Osteocyte (in vitro differentiated cells): ENCODE measurements around the gene TRUB1. TPM values are rescaled to one million over a fixed set of nuclear protein-coding genes. Genes with fewer than 3 reads are reported as not detected.

Experiments used
- DNase-seq: peaks from one replicate; pipeline ENCODE4 v3.0.0; 2021; ENCODE audit warnings: mixed read lengths; ENCODE audit not compliant: unreplicated experiment; ENCODE audit errors: extremely low spot score
- H3K27ac Mint-ChIP-seq: one replicate; pipeline ENCODE4 v1.8.0; 2021; ENCODE audit warnings: mild to moderate bottlenecking, mixed read lengths; ENCODE audit not compliant: unreplicated experiment
- H3K27me3 Mint-ChIP-seq: one replicate; pipeline ENCODE4 v1.8.0; 2021; ENCODE audit warnings: mixed read lengths; ENCODE audit not compliant: unreplicated experiment
- H3K36me3 Mint-ChIP-seq: one replicate; pipeline ENCODE4 v1.8.0; 2021; ENCODE audit warnings: mixed read lengths; ENCODE audit not compliant: unreplicated experiment
- H3K4me1 Mint-ChIP-seq: one replicate; pipeline ENCODE4 v1.8.0; 2021; ENCODE audit warnings: mixed read lengths; ENCODE audit not compliant: unreplicated experiment
- H3K4me3 Mint-ChIP-seq: one replicate; pipeline ENCODE4 v1.8.0; 2021; ENCODE audit warnings: mild to moderate bottlenecking, moderate library complexity, mixed read lengths; ENCODE audit not compliant: unreplicated experiment
- H3K9me3 Mint-ChIP-seq: one replicate; pipeline ENCODE4 v1.8.0; 2021; ENCODE audit warnings: mixed read lengths; ENCODE audit not compliant: unreplicated experiment
- CTCF ChIP-seq: fragments of 200-600 bp; sonication (generic); IDR thresholded peaks from 2 replicates; pipeline ENCODE4 v1.5.0; 2021; ENCODE audit warnings: antibody characterized with exemption, mild to moderate bottlenecking, moderate library complexity
- total RNA-seq: library from RNA; stranded (reverse); gene quantifications from 2 replicates; pipeline ENCODE4 v1.2.1, GENCODE V29; 2021

The TRUB1 gene
- total RNA-seq, 1 donor from 2014 or later, result 15.9 TPM

GRCh38 chr10:114957122-114957521 lies 19.1 kb downstream of the TRUB1 start:
- H3K4me3 Mint-ChIP-seq, result no peak overlapping the region
- no peak for DNase-seq
- peak overlapping the region; percentile 84 for H3K27ac Mint-ChIP-seq
- peaks cover 35% of the 10 kb centered on the region for H3K36me3 Mint-ChIP-seq
- no peak for TF ChIP-seq CTCF
- H3K27me3 Mint-ChIP-seq, result no peaks in the 10 kb centered on the region
- peaks cover 15% of the 10 kb centered on the region for H3K4me1 Mint-ChIP-seq
- no peaks in the 10 kb centered on the region for H3K9me3 Mint-ChIP-seq

- no peak overlapping the region for H3K4me3 Mint-ChIP-seq
- no peaks in the 10 kb centered on the region for H3K27me3 Mint-ChIP-seq
- H3K36me3 Mint-ChIP-seq, result peaks cover 36% of the 10 kb centered on the region
- DNase-seq, result no peak
- H3K4me1 Mint-ChIP-seq, result peaks cover 15% of the 10 kb centered on the region
- peaks cover 2% of the 10 kb centered on the region for H3K9me3 Mint-ChIP-seq
- TF ChIP-seq CTCF, result no peak
- H3K27ac Mint-ChIP-seq, result no peak overlapping the region
Measured at GRCh38 chr10:114957673-114958072, 19.7 kb downstream of the TRUB1 start.

GRCh38 chr10:114962441-114962840 lies 24.4 kb downstream of the TRUB1 start:
- Mint-ChIP-seq H3K4me3 (no peak overlapping the region), H3K36me3 (peaks cover 52% of the 10 kb centered on the region), H3K27me3 (no peaks in the 10 kb centered on the region), H3K9me3 (peaks cover 10% of the 10 kb centered on the region), H3K4me1 (peaks cover 8% of the 10 kb centered on the region), H3K27ac (no peak overlapping the region)
- TF ChIP-seq CTCF, result no peak
- DNase-seq, result no peak

- no peak for DNase-seq
- H3K4me3 Mint-ChIP-seq, result no peak overlapping the region
- no peak overlapping the region for H3K27ac Mint-ChIP-seq
- H3K9me3 Mint-ChIP-seq, result peaks cover 10% of the 10 kb centered on the region
- peaks cover 9% of the 10 kb centered on the region for H3K4me1 Mint-ChIP-seq
- H3K27me3 Mint-ChIP-seq, result no peaks in the 10 kb centered on the region
- H3K36me3 Mint-ChIP-seq, result peaks cover 49% of the 10 kb centered on the region
- no peak for TF ChIP-seq CTCF
Measured at GRCh38 chr10:114963908-114964307, 25.9 kb downstream of the TRUB1 start.

GRCh38 chr10:114967071-114967470 lies 29.1 kb downstream of the TRUB1 start:
- H3K4me3 Mint-ChIP-seq, result no peak overlapping the region
- no peak for DNase-seq
- TF ChIP-seq CTCF, result no peak
- H3K36me3 Mint-ChIP-seq, result peaks cover 38% of the 10 kb centered on the region
- H3K9me3 Mint-ChIP-seq, result peaks cover 10% of the 10 kb centered on the region
- H3K4me1 Mint-ChIP-seq, result peaks cover 25% of the 10 kb centered on the region
- H3K27ac Mint-ChIP-seq, result peak overlapping the region; percentile 83
- H3K27me3 Mint-ChIP-seq, result no peaks in the 10 kb centered on the region
